ENCODE measurements around the gene GALR2.

GRCh38 chr17:76032780-76033108 lies 41.8 kb upstream of the GALR2 start:
- TF ChIP-seq ZNF274 (IDR thresholded peaks at IDR 0.05; ENCODE audit: low read depth, low read length) (no peak), YY1 (IDR thresholded peaks at IDR 0.05; ENCODE audit: insufficient read depth, insufficient read length) (no peak)

Data from NT2/D1 (cell line).